Kidney epithelial cell (primary cell): Measurements from ENCODE around the gene NPFFR1. TPM values are rescaled to one million over a fixed set of nuclear protein-coding genes. Genes with fewer than 3 reads are reported as not detected.

ENCODE experiments used
- DNase-seq: peaks from one replicate; pipeline ENCODE4 v3.0.0-alpha.2; 2010; ENCODE audit warnings: low read depth
- H3K27me3 ChIP-seq: 2 replicates; pipeline ENCODE4 v1.6.0; 2011; ENCODE audit warnings: low read length; ENCODE audit not compliant: control insufficient read depth, insufficient read depth
- H3K36me3 ChIP-seq: 2 replicates; pipeline ENCODE4 v1.5.1; 2011; ENCODE audit warnings: low read length; ENCODE audit not compliant: control insufficient read depth, insufficient read depth
- H3K4me3 ChIP-seq: 2 replicates; pipeline ENCODE4 v1.5.1; 2011; ENCODE audit warnings: low read depth, mild to moderate bottlenecking, control low read depth, low read length
- total RNA-seq: library from RNA; depleted of rRNA; stranded (reverse); fragments of >200 nt; gene quantifications from 2 replicates; pipeline ENCODE4 v1.2.3, GENCODE V29; 2015
- TF ChIP-seq, protein P1 (sequence below): IDR thresholded peaks from 2 replicates; pipeline ENCODE4 v1.5.1; 2011; ENCODE audit warnings: mild to moderate bottlenecking, moderate library complexity, low read length, control low read depth, inconsistent platforms; ENCODE audit not compliant: insufficient read depth, poor library complexity, severe bottlenecking

NPFFR1 gene
- total RNA-seq, 1 donor from 2014 or later, result 0.04 TPM

DNA sequence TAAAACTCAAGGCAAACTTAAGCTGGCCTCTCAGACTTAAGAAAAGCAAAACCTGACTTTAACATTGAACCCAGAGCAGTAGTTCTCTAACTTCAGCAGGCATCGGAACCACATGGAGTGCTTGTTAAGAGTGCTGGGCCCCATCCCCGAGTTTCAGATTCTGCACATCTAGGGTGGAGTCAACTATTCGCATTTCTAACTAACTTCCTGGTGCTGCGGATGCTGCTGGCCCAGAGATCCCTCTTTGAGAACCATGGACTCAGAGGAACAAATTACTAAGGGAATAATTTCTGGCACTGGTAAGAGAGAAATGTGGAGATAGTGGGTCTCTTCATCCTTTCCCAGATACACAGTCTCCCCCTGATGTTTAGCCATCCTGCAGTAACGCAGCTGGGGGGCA is 14.6 kb upstream of the NPFFR1 start:
- Histone ChIP-seq H3K36me3 (no peaks in the 10 kb centered on the region), H3K4me3 (no peak overlapping the region), H3K27me3 (no peaks in the 10 kb centered on the region)
- DNase-seq, result no peak
- TF ChIP-seq, protein P1, sequence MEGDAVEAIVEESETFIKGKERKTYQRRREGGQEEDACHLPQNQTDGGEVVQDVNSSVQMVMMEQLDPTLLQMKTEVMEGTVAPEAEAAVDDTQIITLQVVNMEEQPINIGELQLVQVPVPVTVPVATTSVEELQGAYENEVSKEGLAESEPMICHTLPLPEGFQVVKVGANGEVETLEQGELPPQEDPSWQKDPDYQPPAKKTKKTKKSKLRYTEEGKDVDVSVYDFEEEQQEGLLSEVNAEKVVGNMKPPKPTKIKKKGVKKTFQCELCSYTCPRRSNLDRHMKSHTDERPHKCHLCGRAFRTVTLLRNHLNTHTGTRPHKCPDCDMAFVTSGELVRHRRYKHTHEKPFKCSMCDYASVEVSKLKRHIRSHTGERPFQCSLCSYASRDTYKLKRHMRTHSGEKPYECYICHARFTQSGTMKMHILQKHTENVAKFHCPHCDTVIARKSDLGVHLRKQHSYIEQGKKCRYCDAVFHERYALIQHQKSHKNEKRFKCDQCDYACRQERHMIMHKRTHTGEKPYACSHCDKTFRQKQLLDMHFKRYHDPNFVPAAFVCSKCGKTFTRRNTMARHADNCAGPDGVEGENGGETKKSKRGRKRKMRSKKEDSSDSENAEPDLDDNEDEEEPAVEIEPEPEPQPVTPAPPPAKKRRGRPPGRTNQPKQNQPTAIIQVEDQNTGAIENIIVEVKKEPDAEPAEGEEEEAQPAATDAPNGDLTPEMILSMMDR, result no peak

DNA sequence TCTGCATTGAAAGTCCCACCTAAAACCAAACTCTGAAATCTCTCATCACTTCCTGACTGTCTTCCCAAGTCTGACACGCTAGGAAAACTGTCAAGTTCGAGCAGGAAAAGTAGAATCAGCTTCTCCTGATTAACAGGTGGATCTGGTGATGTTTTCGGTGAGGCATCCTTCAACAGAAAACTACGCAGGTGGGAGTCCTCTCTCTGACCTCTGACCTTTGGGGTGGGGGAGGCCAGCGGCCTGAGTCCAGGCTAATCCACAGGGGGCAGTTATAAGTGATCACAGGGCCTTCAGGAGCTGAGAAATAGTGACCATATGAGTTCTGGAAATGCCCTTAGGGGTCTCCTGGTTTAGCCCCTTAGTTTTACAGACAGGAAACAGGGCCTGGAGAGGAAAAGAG is 13.4 kb upstream of the NPFFR1 start:
- DNase-seq, result no peak
- Histone ChIP-seq H3K27me3 (no peaks in the 10 kb centered on the region), H3K36me3 (no peaks in the 10 kb centered on the region), H3K4me3 (no peak overlapping the region)
- TF ChIP-seq, protein P1, result no peak

DNA sequence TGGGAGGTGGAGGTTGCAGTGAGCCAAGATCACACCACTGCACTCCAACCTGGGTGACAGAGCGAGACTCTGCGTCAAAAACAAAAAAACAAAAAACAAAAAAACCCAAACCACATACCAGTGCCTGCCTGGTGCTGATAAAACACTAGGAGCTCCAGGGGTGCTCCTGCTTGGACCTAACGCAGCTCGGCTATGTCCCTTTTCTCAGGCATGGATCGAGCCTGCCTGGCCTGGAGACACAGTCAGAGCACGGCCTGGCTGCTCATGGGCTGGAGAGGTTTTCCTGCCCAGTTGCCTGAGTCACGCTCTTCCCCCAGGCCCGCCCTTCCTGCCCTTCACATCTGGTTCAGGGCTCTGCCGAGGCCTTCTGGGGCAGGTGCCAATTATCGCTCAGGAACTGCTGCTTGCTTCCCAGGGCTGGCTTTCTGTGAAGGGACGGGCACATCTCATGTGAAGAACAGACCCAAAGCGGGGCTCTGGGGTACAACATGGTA is 12.6 kb upstream of the NPFFR1 start:
- H3K4me3 ChIP-seq, result no peak overlapping the region
- no peaks in the 10 kb centered on the region for H3K27me3 ChIP-seq
- H3K36me3 ChIP-seq, result no peaks in the 10 kb centered on the region
- TF ChIP-seq, protein P1, result no peak
- peak; percentile 50 for DNase-seq

DNA sequence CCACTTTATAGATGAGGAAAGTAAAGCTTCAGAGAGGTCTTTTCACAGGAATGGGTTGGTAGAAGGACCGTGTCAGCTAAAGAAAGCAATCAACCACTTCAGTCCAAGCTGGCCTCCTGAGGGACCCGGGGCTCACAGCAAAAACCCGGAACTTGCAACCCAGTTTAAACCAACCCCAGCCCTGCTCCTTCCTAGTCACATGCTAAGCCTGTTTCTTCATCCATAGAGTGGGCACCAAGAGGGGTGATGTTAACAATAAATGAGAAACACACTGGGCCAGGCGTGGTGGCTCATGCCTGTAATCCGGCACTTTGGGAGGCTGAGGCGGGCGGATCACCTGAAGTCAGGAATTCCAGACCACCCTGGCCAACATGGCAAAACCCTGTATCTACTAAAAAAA is 12.1 kb upstream of the NPFFR1 start:
- Histone ChIP-seq H3K27me3 (no peaks in the 10 kb centered on the region), H3K4me3 (no peak overlapping the region), H3K36me3 (no peaks in the 10 kb centered on the region)
- no peak for DNase-seq
- TF ChIP-seq, protein P1, result no peak

DNA sequence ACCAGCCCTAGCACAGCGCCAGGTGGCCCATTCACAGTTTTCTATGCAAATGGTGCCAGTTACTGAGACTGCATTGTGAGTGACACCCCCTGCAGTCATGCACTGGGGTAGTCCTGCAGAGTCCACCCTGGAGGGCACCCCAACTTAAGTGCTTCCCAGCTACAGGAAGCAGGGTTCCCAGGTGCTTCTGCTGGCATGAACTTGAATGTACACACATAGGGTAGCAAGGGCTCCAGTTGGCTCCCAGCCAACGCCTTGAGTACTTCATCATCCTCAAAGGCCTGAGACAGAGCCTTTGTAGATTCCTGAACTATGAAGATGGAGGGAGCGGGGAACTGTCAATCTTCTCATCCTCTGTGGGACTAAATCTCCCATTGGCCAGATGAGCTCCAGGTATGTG is 11.5 kb upstream of the NPFFR1 start:
- no peaks in the 10 kb centered on the region for H3K27me3 ChIP-seq
- no peak overlapping the region for H3K4me3 ChIP-seq
- TF ChIP-seq, protein P1, result no peak
- no peak for DNase-seq
- no peaks in the 10 kb centered on the region for H3K36me3 ChIP-seq

DNA sequence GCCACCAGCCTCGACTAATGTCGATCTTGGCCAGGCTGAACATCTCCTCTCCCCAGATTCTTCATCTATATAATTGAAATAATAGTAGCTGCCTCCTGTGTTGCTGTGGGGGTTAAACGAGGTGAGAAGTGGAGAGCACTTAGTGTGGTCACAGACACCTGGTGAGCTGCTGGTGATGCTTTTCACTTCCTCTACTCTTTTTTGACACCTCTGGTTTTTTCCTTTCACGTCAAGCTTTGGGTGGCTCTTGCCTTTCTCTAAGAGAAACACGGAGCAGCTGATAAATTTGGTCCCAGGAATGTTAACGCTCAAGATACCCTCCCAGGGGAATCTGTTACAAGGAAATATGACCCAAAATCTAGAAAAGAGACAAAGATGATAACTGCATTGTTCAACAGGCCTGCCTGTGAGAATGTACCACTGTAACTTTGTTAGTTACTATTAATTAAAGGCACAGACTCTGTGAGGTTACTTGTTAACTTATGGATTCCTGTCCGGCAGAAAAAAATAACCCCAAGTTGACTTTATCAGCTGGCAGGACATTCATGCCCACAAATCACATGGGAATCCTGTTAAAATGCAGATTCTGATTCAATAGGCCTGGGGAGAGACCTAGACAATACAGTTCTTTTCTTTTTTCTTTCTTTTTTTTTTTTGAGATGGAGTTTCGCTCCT is 9.5 kb upstream of the NPFFR1 start:
- no peaks in the 10 kb centered on the region for H3K36me3 ChIP-seq
- no peak overlapping the region for H3K4me3 ChIP-seq
- TF ChIP-seq, protein P1, result no peak
- H3K27me3 ChIP-seq, result no peaks in the 10 kb centered on the region
- DNase-seq, result no peak
